Measurements from ENCODE around the gene USP17L21.
"Not testable (repeated sequence)": the region's sequence is repeated elsewhere in the genome, so short reads cannot be mapped to it uniquely, and the experiment has no call there.

USP17L21 gene

GRCh38 chr4:9262572-9262971 is at the start of gene USP17L21:
TSS of gene USP17L21 (plus strand) at chr4:9262872. CDS start at chr4:9262872, 0 bp downstream.
- not testable (repeated sequence) for H3K4me3 ChIP-seq (ENCODE audit: low read length in 2 of 2); H3K9me3 ChIP-seq (ENCODE audit: control insufficient read depth in 2 of 2, low read length in 2 of 2); H3K9ac ChIP-seq (ENCODE audit: low read length in 2 of 2); H3K27me3 ChIP-seq (ENCODE audit: control insufficient read depth in 1 of 2, insufficient read depth in 2 of 2, low read length in 2 of 2); H3K36me3 ChIP-seq (ENCODE audit: control insufficient read depth in 2 of 2, insufficient read depth in 2 of 2, low read length in 2 of 2); H3K4me1 ChIP-seq (ENCODE audit: control insufficient read depth, insufficient read depth, low read length); H3K27ac ChIP-seq (ENCODE audit: low read length)

- H3K27ac ChIP-seq (ENCODE audit: low read length); H3K27me3 ChIP-seq (ENCODE audit: control insufficient read depth in 1 of 2, insufficient read depth in 2 of 2, low read length in 2 of 2); H3K9ac ChIP-seq (ENCODE audit: low read length in 2 of 2); H3K36me3 ChIP-seq (ENCODE audit: control insufficient read depth in 2 of 2, insufficient read depth in 2 of 2, low read length in 2 of 2); H3K4me3 ChIP-seq (ENCODE audit: low read length in 2 of 2); H3K4me1 ChIP-seq (ENCODE audit: control insufficient read depth, insufficient read depth, low read length); H3K9me3 ChIP-seq (ENCODE audit: control insufficient read depth in 2 of 2, low read length in 2 of 2): not testable (repeated sequence)
These were observed 48.0 kb upstream of the USP17L21 start for GRCh38 chr4:9214701-9215100.

GRCh38 chr4:9215105-9215504 is 47.6 kb upstream of the USP17L21 start, which contains the start of gene USP17L11:
TSS of gene USP17L11 (plus strand) at chr4:9215405. CDS start at chr4:9215405, 0 bp downstream.
- not testable (repeated sequence) for H3K4me3 ChIP-seq (ENCODE audit: low read length in 2 of 2); H3K27me3 ChIP-seq (ENCODE audit: control insufficient read depth in 1 of 2, insufficient read depth in 2 of 2, low read length in 2 of 2); H3K27ac ChIP-seq (ENCODE audit: low read length); H3K4me1 ChIP-seq (ENCODE audit: control insufficient read depth, insufficient read depth, low read length); H3K36me3 ChIP-seq (ENCODE audit: control insufficient read depth in 2 of 2, insufficient read depth in 2 of 2, low read length in 2 of 2); H3K9me3 ChIP-seq (ENCODE audit: control insufficient read depth in 2 of 2, low read length in 2 of 2); H3K9ac ChIP-seq (ENCODE audit: low read length in 2 of 2)

GRCh38 chr4:9219852-9220251 is 42.8 kb upstream of the USP17L21 start, which contains the start of gene USP17L12:
TSS of gene USP17L12 (plus strand) at chr4:9220152. CDS start at chr4:9220152, 0 bp downstream.
- H3K4me3 ChIP-seq (ENCODE audit: low read length in 2 of 2); H3K27ac ChIP-seq (ENCODE audit: low read length); H3K4me1 ChIP-seq (ENCODE audit: control insufficient read depth, insufficient read depth, low read length); H3K27me3 ChIP-seq (ENCODE audit: control insufficient read depth in 1 of 2, insufficient read depth in 2 of 2, low read length in 2 of 2); H3K36me3 ChIP-seq (ENCODE audit: control insufficient read depth in 2 of 2, insufficient read depth in 2 of 2, low read length in 2 of 2); H3K9me3 ChIP-seq (ENCODE audit: control insufficient read depth in 2 of 2, low read length in 2 of 2); H3K9ac ChIP-seq (ENCODE audit: low read length in 2 of 2): not testable (repeated sequence)

- not testable (repeated sequence) for H3K4me1 ChIP-seq (ENCODE audit: control insufficient read depth, insufficient read depth, low read length); H3K27me3 ChIP-seq (ENCODE audit: control insufficient read depth in 1 of 2, insufficient read depth in 2 of 2, low read length in 2 of 2); H3K36me3 ChIP-seq (ENCODE audit: control insufficient read depth in 2 of 2, insufficient read depth in 2 of 2, low read length in 2 of 2); H3K9ac ChIP-seq (ENCODE audit: low read length in 2 of 2); H3K4me3 ChIP-seq (ENCODE audit: low read length in 2 of 2); H3K27ac ChIP-seq (ENCODE audit: low read length); H3K9me3 ChIP-seq (ENCODE audit: control insufficient read depth in 2 of 2, low read length in 2 of 2)
These were observed 38.1 kb upstream of the USP17L21 start, which contains the start of gene USP17L13 for GRCh38 chr4:9224596-9224995. TSS of gene USP17L13 (plus strand) at chr4:9224896. CDS start at chr4:9224896, 0 bp downstream.

GRCh38 chr4:9230249-9230648 is 32.4 kb upstream of the USP17L21 start:
- not testable (repeated sequence) for H3K9me3 ChIP-seq (ENCODE audit: control insufficient read depth in 2 of 2, low read length in 2 of 2); H3K36me3 ChIP-seq (ENCODE audit: control insufficient read depth in 2 of 2, insufficient read depth in 2 of 2, low read length in 2 of 2); H3K4me1 ChIP-seq (ENCODE audit: control insufficient read depth, insufficient read depth, low read length); H3K9ac ChIP-seq (ENCODE audit: low read length in 2 of 2); H3K27ac ChIP-seq (ENCODE audit: low read length); H3K4me3 ChIP-seq (ENCODE audit: low read length in 2 of 2); H3K27me3 ChIP-seq (ENCODE audit: control insufficient read depth in 1 of 2, insufficient read depth in 2 of 2, low read length in 2 of 2)

- H3K9me3 ChIP-seq (ENCODE audit: control insufficient read depth in 2 of 2, low read length in 2 of 2); H3K27ac ChIP-seq (ENCODE audit: low read length); H3K9ac ChIP-seq (ENCODE audit: low read length in 2 of 2): not testable (repeated sequence)
These were observed 28.6 kb upstream of the USP17L21 start, which contains the start of gene USP17L15 for GRCh38 chr4:9234085-9234484. TSS of gene USP17L15 (plus strand) at chr4:9234385. CDS start at chr4:9234385, 0 bp downstream.

GRCh38 chr4:9238461-9238860 is 24.2 kb upstream of the USP17L21 start:
- H3K4me3 ChIP-seq (ENCODE audit: low read length in 2 of 2); H3K27me3 ChIP-seq (ENCODE audit: control insufficient read depth in 1 of 2, insufficient read depth in 2 of 2, low read length in 2 of 2); H3K9ac ChIP-seq (ENCODE audit: low read length in 2 of 2); H3K36me3 ChIP-seq (ENCODE audit: control insufficient read depth in 2 of 2, insufficient read depth in 2 of 2, low read length in 2 of 2); H3K9me3 ChIP-seq (ENCODE audit: control insufficient read depth in 2 of 2, low read length in 2 of 2); H3K27ac ChIP-seq (ENCODE audit: low read length); H3K4me1 ChIP-seq (ENCODE audit: control insufficient read depth, insufficient read depth, low read length): not testable (repeated sequence)

More at GRCh38 chr4:9234085-9234484, 28.6 kb upstream of the USP17L21 start, which contains the start of gene USP17L15:
- not testable (repeated sequence) for H3K4me1 ChIP-seq (ENCODE audit: control insufficient read depth, insufficient read depth, low read length); H3K36me3 ChIP-seq (ENCODE audit: control insufficient read depth in 2 of 2, insufficient read depth in 2 of 2, low read length in 2 of 2); H3K27me3 ChIP-seq (ENCODE audit: control insufficient read depth in 1 of 2, insufficient read depth in 2 of 2, low read length in 2 of 2); H3K4me3 ChIP-seq (ENCODE audit: low read length in 2 of 2)

- not testable (repeated sequence) for H3K27me3 ChIP-seq (ENCODE audit: control insufficient read depth in 1 of 2, insufficient read depth in 2 of 2, low read length in 2 of 2); H3K4me3 ChIP-seq (ENCODE audit: low read length in 2 of 2); H3K4me1 ChIP-seq (ENCODE audit: control insufficient read depth, insufficient read depth, low read length); H3K9ac ChIP-seq (ENCODE audit: low read length in 2 of 2); H3K27ac ChIP-seq (ENCODE audit: low read length); H3K9me3 ChIP-seq (ENCODE audit: control insufficient read depth in 2 of 2, low read length in 2 of 2); H3K36me3 ChIP-seq (ENCODE audit: control insufficient read depth in 2 of 2, insufficient read depth in 2 of 2, low read length in 2 of 2)
These were observed 19.1 kb upstream of the USP17L21 start, which contains the start of gene USP17L17 for GRCh38 chr4:9243579-9243978. TSS of gene USP17L17 (plus strand) at chr4:9243879. CDS start at chr4:9243879, 0 bp downstream.

- not testable (repeated sequence) for H3K27ac ChIP-seq (ENCODE audit: low read length); H3K4me3 ChIP-seq (ENCODE audit: low read length in 2 of 2); H3K4me1 ChIP-seq (ENCODE audit: control insufficient read depth, insufficient read depth, low read length); H3K9ac ChIP-seq (ENCODE audit: low read length in 2 of 2); H3K36me3 ChIP-seq (ENCODE audit: control insufficient read depth in 2 of 2, insufficient read depth in 2 of 2, low read length in 2 of 2); H3K9me3 ChIP-seq (ENCODE audit: control insufficient read depth in 2 of 2, low read length in 2 of 2); H3K27me3 ChIP-seq (ENCODE audit: control insufficient read depth in 1 of 2, insufficient read depth in 2 of 2, low read length in 2 of 2)
These were observed 14.6 kb upstream of the USP17L21 start, which contains the start of gene USP17L18 for GRCh38 chr4:9247953-9248680. TSS of gene USP17L18 (plus strand) at chr4:9248630. CDS start at chr4:9248630, 0 bp downstream.

GRCh38 chr4:9253078-9253477 is 9.6 kb upstream of the USP17L21 start, which contains the start of gene USP17L19:
TSS of gene USP17L19 (plus strand) at chr4:9253378. CDS start at chr4:9253378, 0 bp downstream.
- not testable (repeated sequence) for H3K9ac ChIP-seq (ENCODE audit: low read length in 2 of 2); H3K4me1 ChIP-seq (ENCODE audit: control insufficient read depth, insufficient read depth, low read length); H3K27me3 ChIP-seq (ENCODE audit: control insufficient read depth in 1 of 2, insufficient read depth in 2 of 2, low read length in 2 of 2); H3K4me3 ChIP-seq (ENCODE audit: low read length in 2 of 2); H3K9me3 ChIP-seq (ENCODE audit: control insufficient read depth in 2 of 2, low read length in 2 of 2); H3K36me3 ChIP-seq (ENCODE audit: control insufficient read depth in 2 of 2, insufficient read depth in 2 of 2, low read length in 2 of 2); H3K27ac ChIP-seq (ENCODE audit: low read length)
